Measurements from ENCODE around the gene MTHFSD. TPM values are rescaled to one million over a fixed set of nuclear protein-coding genes. Genes with fewer than 3 reads are reported as not detected.

MTHFSD gene
- total RNA-seq, 6 experiments from 2014 or later: 5.9 to 11.6 (median 9.0) TPM

GRCh38 chr16:86558355-86559193 lies 3.5 kb upstream of the MTHFSD start:
- Histone ChIP-seq H3K27me3 (no peaks in the 10 kb centered on the region), H3K27ac (no peak overlapping the region), H3K4me1 (peaks cover 0 to 10% (median 4%) of the 10 kb centered on the region in 4 donors), H3K9me3 (no peaks in the 10 kb centered on the region), H3K36me3 (no peaks in the 10 kb centered on the region), H3K4me3 (no peak overlapping the region)
- TF ChIP-seq CTCF (IDR thresholded peaks at IDR 0.05): no peak
- TF ChIP-seq POLR2A (IDR thresholded peaks at IDR 0.05): no peak
- intact Hi-C loops (cut with DNase I): no loop called here
- ATAC-seq: no peak
- WGBS (ENCODE audit: insufficient coverage, low coverage, low lambda C conversion rate, missing lambda C conversion rate): 59% methylated on average over 28 of the region's 28 CpGs
- DNase-seq: no peak

- DNase-seq (no peak), ATAC-seq (no peak)
- Histone ChIP-seq H3K36me3 (no peaks in the 10 kb centered on the region), H3K27ac (no peak overlapping the region), H3K4me1 (peaks cover 0 to 10% (median 4%) of the 10 kb centered on the region in 4 donors), H3K9me3 (no peaks in the 10 kb centered on the region), H3K27me3 (no peaks in the 10 kb centered on the region), H3K4me3 (no peak overlapping the region)
- intact Hi-C loops (cut with DNase I): no loop called here
- 59% methylated on average over 4 of the region's 4 CpGs for WGBS (ENCODE audit: insufficient coverage, low coverage, low lambda C conversion rate, missing lambda C conversion rate)
- TF ChIP-seq CTCF (IDR thresholded peaks at IDR 0.05) (no peak), POLR2A (IDR thresholded peaks at IDR 0.05) (no peak)
These were observed 2.6 kb upstream of the MTHFSD start for GRCh38 chr16:86557587-86557986.

GRCh38 chr16:86556576-86556975 lies 1.5 kb upstream of the MTHFSD start:
- no peak for ATAC-seq
- WGBS (ENCODE audit: insufficient coverage, low coverage, low lambda C conversion rate, missing lambda C conversion rate): 75% methylated on average over 4 of the region's 5 CpGs
- intact Hi-C loops (cut with DNase I): no loop called here

GRCh38 chr16:86555704-86556075 lies 655 bp upstream of the MTHFSD start:
- Histone ChIP-seq H3K4me1 (peaks cover 0 to 10% (median 4%) of the 10 kb centered on the region in 4 donors), H3K27me3 (no peaks in the 10 kb centered on the region), H3K36me3 (no peaks in the 10 kb centered on the region), H3K9me3 (no peaks in the 10 kb centered on the region), H3K4me3 (peak overlapping the region; percentile 77 to 95 (median 88)), H3K27ac (peak overlapping the region in 1 of 3 donors; percentile 76)
- intact Hi-C loops (cut with DNase I): no loop called here
- no peak for DNase-seq
- WGBS (ENCODE audit: insufficient coverage, low coverage, low lambda C conversion rate, missing lambda C conversion rate): 30% methylated on average over 11 of the region's 17 CpGs
- TF ChIP-seq CTCF (IDR thresholded peaks at IDR 0.05) (no peak), POLR2A (IDR thresholded peaks at IDR 0.05) (no peak)
- no peak for ATAC-seq

More at GRCh38 chr16:86556576-86556975, 1.5 kb upstream of the MTHFSD start:
- Histone ChIP-seq H3K27me3 (no peaks in the 10 kb centered on the region), H3K4me3 (no peak overlapping the region), H3K4me1 (peaks cover 0 to 10% (median 4%) of the 10 kb centered on the region in 4 donors), H3K36me3 (no peaks in the 10 kb centered on the region), H3K27ac (no peak overlapping the region), H3K9me3 (no peaks in the 10 kb centered on the region)
- DNase-seq: no peak
- TF ChIP-seq CTCF (IDR thresholded peaks at IDR 0.05): no peak
- no peak for TF ChIP-seq POLR2A (IDR thresholded peaks at IDR 0.05)

All from right lobe of liver (tissue), 6 donors.